Neural cell (in vitro differentiated cells): ENCODE data around the gene IDS.

Source experiments
- EP300 ChIP-seq: fragments of 450-650 bp; conservative IDR thresholded peaks from 2 replicates; pipeline ENCODE4 v1.6.1; 2014; ENCODE audit warnings: antibody characterized with exemption, mild to moderate bottlenecking, moderate library complexity; ENCODE audit not compliant: poor library complexity, severe bottlenecking
- EZH2 ChIP-seq: fragments of 200-600, 300-800 bp; shearing (Covaris generic), sonication (generic); IDR thresholded peaks from 2 replicates; pipeline ENCODE4 v1.6.1; 2014; ENCODE audit warnings: antibody characterized with exemption, low read length, borderline replicate concordance, mild to moderate bottlenecking; ENCODE audit not compliant: insufficient read depth, poor library complexity, severe bottlenecking
- MXI1 ChIP-seq: fragments of 450-650 bp; conservative IDR thresholded peaks from 2 replicates; pipeline ENCODE4 v1.6.1; 2014; ENCODE audit warnings: antibody characterized with exemption, mild to moderate bottlenecking; ENCODE audit not compliant: poor library complexity, severe bottlenecking
- TF ChIP-seq, protein P1 (sequence below): fragments of 450-650 bp; IDR thresholded peaks from 2 replicates; pipeline ENCODE4 v1.5.1; 2014; ENCODE audit warnings: antibody characterized with exemption, mild to moderate bottlenecking, moderate library complexity; ENCODE audit not compliant: poor library complexity, severe bottlenecking

DNA sequence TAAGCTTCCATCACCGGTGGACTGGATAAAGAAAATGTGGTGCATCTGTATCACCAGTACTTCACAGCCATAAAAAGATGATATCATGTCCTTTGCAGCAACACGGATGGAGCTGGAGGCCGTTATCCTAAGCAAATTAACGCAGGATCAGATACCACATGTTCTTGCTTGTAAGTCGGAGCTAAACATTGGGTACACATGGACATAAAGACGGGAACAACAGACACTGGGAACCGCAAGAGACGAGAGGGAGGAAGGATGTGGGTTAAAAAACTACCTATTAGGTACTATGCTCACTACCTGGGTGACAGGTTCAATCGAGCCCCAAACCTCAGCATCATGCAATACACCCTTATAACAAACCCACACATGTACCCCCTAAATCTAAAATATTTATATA is 16.3 kb upstream of the IDS start:
- TF ChIP-seq EZH2, result no peak
- TF ChIP-seq, protein P1, sequence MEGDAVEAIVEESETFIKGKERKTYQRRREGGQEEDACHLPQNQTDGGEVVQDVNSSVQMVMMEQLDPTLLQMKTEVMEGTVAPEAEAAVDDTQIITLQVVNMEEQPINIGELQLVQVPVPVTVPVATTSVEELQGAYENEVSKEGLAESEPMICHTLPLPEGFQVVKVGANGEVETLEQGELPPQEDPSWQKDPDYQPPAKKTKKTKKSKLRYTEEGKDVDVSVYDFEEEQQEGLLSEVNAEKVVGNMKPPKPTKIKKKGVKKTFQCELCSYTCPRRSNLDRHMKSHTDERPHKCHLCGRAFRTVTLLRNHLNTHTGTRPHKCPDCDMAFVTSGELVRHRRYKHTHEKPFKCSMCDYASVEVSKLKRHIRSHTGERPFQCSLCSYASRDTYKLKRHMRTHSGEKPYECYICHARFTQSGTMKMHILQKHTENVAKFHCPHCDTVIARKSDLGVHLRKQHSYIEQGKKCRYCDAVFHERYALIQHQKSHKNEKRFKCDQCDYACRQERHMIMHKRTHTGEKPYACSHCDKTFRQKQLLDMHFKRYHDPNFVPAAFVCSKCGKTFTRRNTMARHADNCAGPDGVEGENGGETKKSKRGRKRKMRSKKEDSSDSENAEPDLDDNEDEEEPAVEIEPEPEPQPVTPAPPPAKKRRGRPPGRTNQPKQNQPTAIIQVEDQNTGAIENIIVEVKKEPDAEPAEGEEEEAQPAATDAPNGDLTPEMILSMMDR, result no peak
- no peak for TF ChIP-seq MXI1
- TF ChIP-seq EP300, result no peak
